ENCODE measurements around the gene FCHO2.

- no peak for TF ChIP-seq RAD21 (IDR thresholded peaks at IDR 0.05; ENCODE audit: low read depth)
- no peak for TF ChIP-seq TAF1 (IDR thresholded peaks at IDR 0.05; ENCODE audit: low read depth)
- no peak for TF ChIP-seq CREB1 (IDR thresholded peaks at IDR 0.05; ENCODE audit: low read depth)
- TF ChIP-seq EP300 (IDR thresholded peaks at IDR 0.05; ENCODE audit: borderline replicate concordance): no peak
- no peak for TF ChIP-seq MAX (IDR thresholded peaks at IDR 0.05)
- no peak for TF ChIP-seq CEBPB (IDR thresholded peaks at IDR 0.05)
- no peak for TF ChIP-seq REST (IDR thresholded peaks at IDR 0.05; ENCODE audit: low read depth)
- no peak for TF ChIP-seq EGR1 (IDR thresholded peaks at IDR 0.05)
- no peak for TF ChIP-seq FOXM1 (IDR thresholded peaks at IDR 0.05; ENCODE audit: borderline replicate concordance, low read depth)
- no peak for TF ChIP-seq TCF12 (IDR thresholded peaks at IDR 0.05; ENCODE audit: low read depth)
- TF ChIP-seq YY1 (IDR thresholded peaks at IDR 0.05; ENCODE audit: low read depth): no peak
- TF ChIP-seq ZBTB7A (IDR thresholded peaks at IDR 0.05; ENCODE audit: low read depth): no peak
These were observed 158.3 kb downstream of the FCHO2 start for GRCh38 chr5:73114044-73114688.

All from Ishikawa (cell line).